Trophoblast cell (in vitro differentiated cells and primary cell): ENCODE measurements around the gene IDH1.
"Not testable (repeated sequence)": the region's sequence is repeated elsewhere in the genome, so short reads cannot be mapped to it uniquely, and the experiment has no call there.

Experiments used
- DNase-seq, 2 donors: peaks; one replicate each; pipeline ENCODE4 v3.0.0-alpha.2; 2016
- H2AFZ ChIP-seq: 2 replicates; pipeline ENCODE4 v1.6.1; 2013; ENCODE audit warnings: low read length, moderate library complexity, mild to moderate bottlenecking; ENCODE audit not compliant: insufficient read depth, poor library complexity
- H2AK5ac ChIP-seq: 2 replicates; pipeline ENCODE4 v1.6.1; 2013; ENCODE audit warnings: mild to moderate bottlenecking, low read length
- H2BK120ac ChIP-seq: 2 replicates; pipeline ENCODE4 v1.6.1; 2013; ENCODE audit warnings: low read length, mild to moderate bottlenecking, moderate library complexity; ENCODE audit not compliant: insufficient read depth, poor library complexity
- H2BK12ac ChIP-seq: 2 replicates; pipeline ENCODE4 v1.6.1; 2013; ENCODE audit warnings: mild to moderate bottlenecking, low read length, moderate library complexity
- H2BK5ac ChIP-seq: 2 replicates; pipeline ENCODE4 v1.6.1; 2013; ENCODE audit warnings: low read length, low read depth, moderate library complexity, mild to moderate bottlenecking; ENCODE audit not compliant: poor library complexity
- H3K14ac ChIP-seq: 2 replicates; pipeline ENCODE4 v1.6.1; 2013; ENCODE audit warnings: mild to moderate bottlenecking, low read length
- H3K18ac ChIP-seq: 2 replicates; pipeline ENCODE4 v1.6.1; 2013; ENCODE audit warnings: mild to moderate bottlenecking, low read length
- H3K23ac ChIP-seq: 2 replicates; pipeline ENCODE4 v1.6.1; 2013; ENCODE audit warnings: low read length
- H3K27ac ChIP-seq: 2 replicates; pipeline ENCODE4 v1.5.1; 2013; ENCODE audit warnings: low read depth, mild to moderate bottlenecking, inconsistent platforms, low read length, moderate library complexity
- H3K27me3 ChIP-seq: 2 replicates; pipeline ENCODE4 v1.6.1; 2013; ENCODE audit warnings: inconsistent platforms, mild to moderate bottlenecking, low read length, moderate library complexity; ENCODE audit not compliant: insufficient read depth
- H3K36me3 ChIP-seq, 2 experiments: 1 replicate in 1 of 2; 2 replicates in 1 of 2; pipeline ENCODE4 v1.6.1; 2013; ENCODE audit warnings: low read length in 2 of 2, mild to moderate bottlenecking in 2 of 2, moderate library complexity in 1 of 2; ENCODE audit not compliant: insufficient read depth in 2 of 2, control insufficient read depth in 1 of 2
- H3K4ac ChIP-seq: 2 replicates; pipeline ENCODE4 v1.6.1; 2013; ENCODE audit warnings: low read depth, mild to moderate bottlenecking, low read length, moderate library complexity
- H3K4me1 ChIP-seq, 2 experiments: 1 replicate in 1 of 2; 2 replicates in 1 of 2; pipeline ENCODE4 v1.6.1; 2013; ENCODE audit warnings: low read length in 2 of 2, mild to moderate bottlenecking in 2 of 2, moderate library complexity in 1 of 2; ENCODE audit not compliant: insufficient read depth in 2 of 2, control insufficient read depth in 1 of 2
- H3K4me2 ChIP-seq: 2 replicates; pipeline ENCODE4 v1.6.1; 2013; ENCODE audit warnings: inconsistent platforms, mild to moderate bottlenecking, low read length, moderate library complexity
- H3K4me3 ChIP-seq: 2 replicates; pipeline ENCODE4 v1.5.1; 2013; ENCODE audit warnings: mild to moderate bottlenecking, low read depth, low read length, inconsistent platforms
- H3K79me1 ChIP-seq: one replicate; pipeline ENCODE4 v1.6.1; 2013; ENCODE audit warnings: low read length
- H3K79me2 ChIP-seq: 2 replicates; pipeline ENCODE4 v1.6.1; 2013; ENCODE audit warnings: low read length, mild to moderate bottlenecking; ENCODE audit not compliant: control insufficient read depth, insufficient read depth, poor library complexity
- H3K9ac ChIP-seq: 2 replicates; pipeline ENCODE4 v1.6.1; 2013; ENCODE audit warnings: mild to moderate bottlenecking, low read length
- H3K9me3 ChIP-seq: 2 replicates; pipeline ENCODE4 v1.6.1; 2013; ENCODE audit warnings: low read depth, mild to moderate bottlenecking, control low read depth, inconsistent platforms, low read length; ENCODE audit not compliant: insufficient read depth
- H4K12ac ChIP-seq: 2 replicates; pipeline ENCODE4 v1.6.1; 2013; ENCODE audit warnings: low read depth, mild to moderate bottlenecking, low read length, moderate library complexity
- H4K8ac ChIP-seq: 2 replicates; pipeline ENCODE4 v1.6.1; 2013; ENCODE audit warnings: low read depth, mild to moderate bottlenecking, low read length, moderate library complexity
- H4K91ac ChIP-seq: one replicate; pipeline ENCODE4 v1.6.1; 2013; ENCODE audit warnings: low read depth, mild to moderate bottlenecking, low read length, moderate library complexity
- WGBS: extraction: QIAGEN DNeasy Blood & Tissue Kit; methylation state at CpG from one replicate; pipeline ENCODE4 v1.1.7; 2013; ENCODE audit warnings: missing lambda C conversion rate; ENCODE audit not compliant: insufficient read length, insufficient coverage; ENCODE audit errors: extremely low coverage; 5-methylcytosine and 5-hydroxymethylcytosine counted together

The IDH1 gene

GRCh38 chr2:208221873-208222272 is 33.0 kb downstream of the IDH1 start:
- not testable (repeated sequence) for H3K9ac ChIP-seq, H3K4me3 ChIP-seq, H3K79me2 ChIP-seq, H3K4me2 ChIP-seq, H2AFZ ChIP-seq, H4K91ac ChIP-seq, H2BK12ac ChIP-seq, H3K14ac ChIP-seq, H3K27me3 ChIP-seq, H2BK120ac ChIP-seq, H3K23ac ChIP-seq, H2BK5ac ChIP-seq, H3K18ac ChIP-seq, H3K36me3 ChIP-seq, H3K79me1 ChIP-seq, H3K9me3 ChIP-seq, H3K4me1 ChIP-seq, H3K4ac ChIP-seq, H4K12ac ChIP-seq, H2AK5ac ChIP-seq, H4K8ac ChIP-seq, H3K27ac ChIP-seq
- WGBS: no CpG with 5 or more reads among the region's 3 CpGs
- peak; percentile 51 to 67 for DNase-seq

GRCh38 chr2:208210688-208211451 is 44.0 kb downstream of the IDH1 start:
- Histone ChIP-seq H3K14ac (no peak overlapping the region), H3K79me1 (no peaks in the 10 kb centered on the region), H3K4ac (no peak overlapping the region), H3K4me2 (no peak overlapping the region), H3K27me3 (no peaks in the 10 kb centered on the region), H4K12ac (no peak overlapping the region), H3K9me3 (peaks cover 2% of the 10 kb centered on the region), H2AFZ (no peak overlapping the region), H2BK5ac (no peak overlapping the region), H3K4me1 (no peaks in the 10 kb centered on the region), H3K4me3 (no peak overlapping the region), H4K91ac (no peak overlapping the region), H2AK5ac (no peak overlapping the region), H3K18ac (no peak overlapping the region), H3K23ac (no peak overlapping the region), H2BK120ac (no peak overlapping the region), H3K27ac (no peak overlapping the region), H2BK12ac (no peak overlapping the region), H4K8ac (no peak overlapping the region), H3K79me2 (no peaks in the 10 kb centered on the region), H3K9ac (no peak overlapping the region), H3K36me3 (no peaks in the 10 kb centered on the region)
- no peak for DNase-seq
- WGBS: no CpG with 5 or more reads among the region's 9 CpGs

GRCh38 chr2:208208335-208209085 is 46.4 kb downstream of the IDH1 start:
- Histone ChIP-seq H2AK5ac (no peak overlapping the region), H2BK5ac (no peak overlapping the region), H3K4me2 (no peak overlapping the region), H3K4me1 (no peaks in the 10 kb centered on the region), H3K27me3 (no peaks in the 10 kb centered on the region), H3K79me2 (no peaks in the 10 kb centered on the region), H4K12ac (no peak overlapping the region), H4K8ac (no peak overlapping the region), H3K79me1 (no peaks in the 10 kb centered on the region), H2AFZ (no peak overlapping the region), H3K4me3 (no peak overlapping the region), H3K9ac (no peak overlapping the region), H2BK120ac (no peak overlapping the region), H3K27ac (no peak overlapping the region), H3K36me3 (no peaks in the 10 kb centered on the region), H2BK12ac (no peak overlapping the region), H3K18ac (no peak overlapping the region), H3K14ac (no peak overlapping the region), H3K9me3 (peaks cover 2% of the 10 kb centered on the region), H4K91ac (no peak overlapping the region), H3K4ac (no peak overlapping the region), H3K23ac (no peak overlapping the region)
- WGBS: no CpG with 5 or more reads among the region's 9 CpGs
- DNase-seq: no peak

- no peak overlapping the region for H2BK5ac ChIP-seq
- no CpG with 5 or more reads among the region's 3 CpGs for WGBS
These were observed 47.1 kb downstream of the IDH1 start for GRCh38 chr2:208207769-208208168.

More at GRCh38 chr2:208207769-208208168, 47.1 kb downstream of the IDH1 start:
- Histone ChIP-seq H2AK5ac (no peak overlapping the region), H4K12ac (no peak overlapping the region), H3K23ac (no peak overlapping the region), H4K91ac (no peak overlapping the region), H3K27ac (no peak overlapping the region), H3K79me1 (no peaks in the 10 kb centered on the region), H3K4me2 (no peak overlapping the region), H3K79me2 (no peaks in the 10 kb centered on the region), H2BK12ac (no peak overlapping the region), H3K4ac (no peak overlapping the region), H2BK120ac (no peak overlapping the region), H3K4me3 (no peak overlapping the region), H3K9me3 (peaks cover 2% of the 10 kb centered on the region), H4K8ac (no peak overlapping the region), H3K4me1 (no peaks in the 10 kb centered on the region), H3K36me3 (no peaks in the 10 kb centered on the region), H3K27me3 (no peaks in the 10 kb centered on the region), H3K18ac (no peak overlapping the region), H3K14ac (no peak overlapping the region), H3K9ac (no peak overlapping the region), H2AFZ (no peak overlapping the region)
- DNase-seq: no peak
